HK-2 (cell line): ENCODE results near the gene SCGB1D4.

Experiments
- DNase-seq: peaks from one replicate; pipeline ENCODE4 v3.0.0-alpha.2; 2018; ENCODE audit not compliant: unreplicated experiment

SCGB1D4 gene

DNA sequence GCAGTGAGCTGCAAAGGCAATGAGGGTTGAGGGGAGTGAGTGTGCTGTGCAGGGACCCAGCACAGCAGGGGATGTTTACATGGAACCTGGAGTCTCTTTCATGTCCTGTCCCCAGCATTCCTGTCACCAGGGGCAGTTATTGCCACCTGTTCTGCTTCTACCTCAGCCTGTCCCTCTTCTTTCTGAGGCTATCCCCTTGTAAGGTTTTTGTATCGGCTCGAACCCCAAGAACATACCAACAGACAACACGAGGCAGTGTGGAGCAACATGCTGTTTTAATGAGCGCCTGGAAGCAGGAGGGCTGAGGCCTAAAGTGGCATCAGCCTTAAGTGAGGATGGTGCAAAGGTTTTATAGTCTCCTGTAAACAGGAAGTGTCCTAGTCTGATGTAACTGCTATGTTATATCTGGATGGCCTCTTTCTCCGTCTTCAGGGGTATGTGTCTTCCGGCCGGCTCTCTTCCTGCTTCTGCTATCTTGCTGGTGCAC lies 25.0 kb downstream of the SCGB1D4 start:
- DNase-seq: no peak

DNA sequence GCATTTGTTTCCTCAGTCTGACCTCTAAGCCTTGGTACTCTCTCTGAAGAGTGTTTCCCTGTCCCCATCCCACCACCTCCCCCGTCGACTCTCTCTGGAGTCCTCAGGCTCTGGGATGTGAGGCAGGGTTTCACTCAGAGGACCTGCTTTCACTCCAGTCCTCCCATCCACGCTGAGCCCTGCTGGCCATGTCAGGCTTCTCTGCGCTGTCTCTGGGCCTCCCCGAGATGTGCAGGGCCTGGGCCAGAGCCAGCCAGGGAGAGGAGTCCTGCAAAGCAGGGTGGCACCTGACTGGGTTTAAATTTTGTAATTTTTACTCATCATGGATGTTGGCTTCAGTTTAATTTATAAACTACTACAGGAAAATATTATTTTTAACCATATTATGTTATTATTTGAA lies 25.6 kb downstream of the SCGB1D4 start:
- DNase-seq: no peak

DNA sequence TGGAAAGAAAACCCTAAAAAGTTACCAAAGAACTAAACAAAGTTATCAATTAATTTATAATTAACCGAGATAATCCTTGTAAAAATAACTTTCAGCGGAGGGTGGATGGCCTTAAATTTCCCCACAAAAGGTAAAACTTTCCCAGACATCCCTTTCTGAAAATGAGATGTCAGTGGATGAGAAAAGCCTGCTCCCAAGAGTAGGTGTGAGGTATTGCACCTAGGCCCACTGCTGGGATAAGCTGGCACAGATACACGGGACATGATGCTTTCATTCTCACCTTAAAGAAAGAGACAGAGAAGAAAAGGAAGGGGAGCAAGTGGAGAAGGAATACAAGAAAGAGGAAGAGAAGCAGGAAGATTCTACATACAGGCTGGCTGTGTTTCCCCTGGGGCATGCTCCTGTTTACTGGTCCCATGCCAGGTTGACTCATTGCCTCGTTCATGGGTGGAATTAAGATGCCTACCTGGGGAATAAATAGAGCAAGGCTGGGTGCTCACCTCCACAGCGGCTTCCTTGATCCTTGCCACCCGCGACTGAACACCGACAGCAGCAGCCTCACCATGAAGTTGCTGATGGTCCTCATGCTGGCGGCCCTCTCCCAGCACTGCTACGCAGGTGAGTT lies 29.1 kb downstream of the SCGB1D4 start, which contains the start of gene SCGB2A2:
Gene SCGB2A2, plus strand, starts transcription at position 505 of the 625 bp plus-strand sequence. Its CDS starts 59 bp downstream, at position 564.
- no peak for DNase-seq

DNA sequence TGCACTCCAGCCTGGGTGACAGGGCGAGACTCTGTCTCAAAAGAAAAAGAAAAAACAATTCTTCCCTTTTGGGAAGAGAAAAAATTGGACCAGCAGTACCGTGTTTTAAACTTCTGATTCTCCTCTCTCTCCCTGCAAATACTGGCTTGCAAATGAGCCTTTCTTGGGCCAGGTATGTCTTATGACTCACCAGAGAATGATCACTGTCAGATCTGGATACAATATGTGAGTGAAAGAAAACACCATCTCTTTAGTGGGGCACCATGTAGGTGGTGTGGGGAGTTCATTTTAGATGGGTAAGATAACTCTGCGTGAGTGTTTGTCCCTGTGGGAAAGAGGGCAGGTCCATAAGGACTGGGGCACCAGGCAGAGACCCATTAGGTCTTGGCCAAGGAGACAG lies 31.3 kb downstream of the SCGB1D4 start:
- DNase-seq: no peak

DNA sequence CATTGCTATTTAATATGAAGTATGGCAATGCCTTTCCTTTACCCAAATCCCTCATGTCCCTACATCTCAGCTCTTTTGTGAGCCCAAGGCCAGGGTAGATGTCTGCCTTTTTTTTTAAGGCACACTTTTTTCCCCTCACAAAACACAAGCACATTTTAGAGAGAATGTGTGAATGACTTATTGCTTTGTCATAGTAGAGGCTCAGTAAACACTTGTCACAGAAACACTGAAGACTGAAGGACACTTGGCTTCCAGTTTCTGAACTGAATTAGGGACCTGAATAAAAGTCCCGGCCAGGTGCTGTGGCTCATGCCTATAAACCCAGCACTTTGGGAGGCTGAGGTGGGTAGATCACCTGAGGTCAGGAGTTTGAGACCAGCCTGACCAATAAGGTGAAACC lies 31.8 kb downstream of the SCGB1D4 start:
- DNase-seq: no peak

DNA sequence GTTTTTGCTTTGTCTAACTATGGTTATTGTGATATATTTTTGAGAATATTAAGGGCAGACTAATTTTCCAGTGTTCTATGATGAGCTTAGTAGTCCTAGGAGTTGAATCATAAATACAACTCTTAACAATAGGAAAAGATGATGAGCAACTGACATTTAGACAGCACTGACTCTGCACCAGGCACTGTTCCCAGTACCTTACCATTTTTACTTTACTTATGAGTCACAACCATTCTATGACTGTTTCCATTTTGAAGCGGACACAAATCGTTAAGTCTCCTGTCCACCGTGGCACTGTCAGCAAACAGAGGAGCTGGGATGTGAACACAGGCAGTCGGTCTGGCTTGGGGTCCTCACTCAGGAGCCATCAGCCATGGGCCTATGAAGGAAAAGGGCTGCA lies 32.3 kb downstream of the SCGB1D4 start:
- DNase-seq: no peak

DNA sequence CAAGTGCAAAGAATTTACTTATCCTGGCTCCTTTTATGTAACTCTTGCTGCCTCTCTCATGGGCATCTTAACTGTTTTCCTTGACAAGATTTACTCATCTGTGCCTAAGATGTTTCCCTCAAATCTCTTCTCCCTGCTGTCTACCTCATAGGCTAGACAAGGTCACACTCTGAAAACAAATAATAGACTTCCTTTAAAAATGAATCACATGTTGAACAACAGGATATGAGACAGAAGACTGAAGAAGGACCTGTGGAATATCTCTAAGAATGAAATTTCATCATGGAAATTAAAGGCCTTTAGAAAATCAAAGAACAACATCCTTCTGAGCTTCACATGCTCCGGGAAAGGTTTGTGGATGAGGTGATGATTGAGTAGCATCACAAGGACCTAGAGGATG lies 34.9 kb downstream of the SCGB1D4 start:
- no peak for DNase-seq

- DNase-seq: no peak
These were observed 38.5 kb downstream of the SCGB1D4 start for GRCh38 chr11:62260261-62260953.

- DNase-seq: no peak
These were observed 42.6 kb downstream of the SCGB1D4 start for GRCh38 chr11:62256281-62256680.

DNA sequence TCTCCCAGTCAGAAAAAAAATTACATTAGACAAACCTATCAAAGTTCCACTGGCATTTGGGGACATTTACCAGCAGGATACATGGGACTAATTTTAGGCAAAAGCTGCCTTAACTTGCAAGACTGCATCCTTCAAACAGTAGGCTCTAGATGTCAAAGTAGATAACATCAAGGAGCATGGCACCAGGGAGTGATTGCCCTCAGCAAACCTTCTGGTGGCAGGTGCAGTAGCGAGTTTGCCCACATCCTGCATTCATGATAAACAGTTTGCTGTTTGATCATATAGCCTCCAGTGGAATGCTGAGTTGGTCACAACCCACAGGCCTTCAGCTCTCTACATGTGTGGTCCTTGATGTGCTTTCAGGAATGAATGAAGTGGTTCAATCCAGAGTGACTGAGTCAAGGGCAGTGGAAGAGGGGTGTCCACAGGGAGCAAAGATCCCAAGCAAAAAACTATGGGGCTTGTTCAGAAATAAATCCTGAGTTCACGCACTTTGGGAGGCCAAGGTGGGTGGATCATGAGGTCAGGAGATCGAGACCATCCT lies 44.8 kb downstream of the SCGB1D4 start:
- no peak for DNase-seq

DNA sequence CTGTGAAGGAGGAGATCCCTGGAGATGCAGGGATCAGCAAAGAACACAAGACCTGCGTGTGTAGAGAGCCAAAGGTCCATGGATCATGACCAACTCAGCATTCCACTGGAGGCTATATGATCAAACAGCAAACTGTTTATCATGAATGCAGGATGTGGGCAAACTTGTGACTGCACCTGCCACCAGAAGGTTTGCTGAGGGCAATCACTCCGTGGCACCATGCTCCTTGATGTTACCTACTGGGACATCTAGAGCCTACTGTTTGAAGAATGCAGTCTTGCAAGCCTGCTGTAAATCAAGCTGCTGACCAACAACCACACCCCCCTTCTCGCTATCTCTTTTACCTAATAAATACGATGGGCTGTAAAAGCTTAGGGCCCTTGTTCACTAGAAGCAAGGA lies 47.2 kb downstream of the SCGB1D4 start:
- DNase-seq: no peak
